SK-N-SH (cell line): ENCODE results near the gene IMPG2. TPM values are rescaled to one million over a fixed set of nuclear protein-coding genes. Genes with fewer than 3 reads are reported as not detected.

Experiments used
- CTCF ChIA-PET: fragments of 300-600, 350-600 bp; formaldehyde crosslinking; extraction: SDS; loops from one replicate; lab custom pipeline; 2021; lab: Yijun Ruan, JAX
- POLR2A ChIA-PET: fragments of 350-600 bp; sonication (Branson Sonifier 250); formaldehyde crosslinking; extraction: SDS; loops from one replicate; lab custom pipeline; 2020; ENCODE audit warnings: antibody characterized with exemption, inconsistent platforms; lab: Yijun Ruan, JAX
- DNase-seq: peaks from one replicate; pipeline ENCODE4 v3.0.0; 2012
- H2AFZ ChIP-seq: fragments of 200-600 bp; sonication (generic); 2 replicates; pipeline ENCODE4 v1.8.1; 2016; ENCODE audit warnings: antibody characterized with exemption, mild to moderate bottlenecking, low read depth
- H3F3A ChIP-seq: fragments of 200-600 bp; sonication (generic); replicated peaks from 2 replicates; pipeline ENCODE3; 2016; ENCODE audit warnings: antibody characterized with exemption, mild to moderate bottlenecking; ENCODE audit not compliant: insufficient read depth
- H3K27ac ChIP-seq, 2 experiments: fragments of 200-500 bp in 1 of 2; fragments of 200-600 bp in 1 of 2; sonication (Bioruptor generic) in 1 of 2; sonication (generic), shearing (Covaris generic) in 1 of 2; 2 replicates each; pipeline versions ENCODE4 v1.5.1 to v1.6.1; 2014 to 2016; ENCODE audit warnings: low read depth in 2 of 2, inconsistent platforms in 1 of 2, low read length in 1 of 2, mild to moderate bottlenecking in 1 of 2, mixed read lengths in 1 of 2
- H3K27me3 ChIP-seq: fragments of 200-600 bp; sonication (generic), shearing (Covaris generic); 2 replicates; pipeline ENCODE4 v1.6.1; 2016; ENCODE audit warnings: mixed run types; ENCODE audit not compliant: insufficient read depth
- H3K36me3 ChIP-seq, 2 experiments: fragments of 200-500 bp in 1 of 2; fragments of 200-600 bp in 1 of 2; sonication (Bioruptor generic) in 1 of 2; sonication (generic) in 1 of 2; replicated peaks in 1 of 2; 2 replicates each; pipeline versions ENCODE3 to v1.5.1; 2014 to 2016; ENCODE audit warnings: low read length in 1 of 2, mild to moderate bottlenecking in 1 of 2; ENCODE audit not compliant: insufficient read depth in 2 of 2, control insufficient read depth in 1 of 2
- H3K4me1 ChIP-seq, 2 experiments: fragments of 200-500 bp in 1 of 2; fragments of 200-600 bp in 1 of 2; sonication (Bioruptor generic) in 1 of 2; sonication (generic), shearing (Covaris generic) in 1 of 2; 2 replicates each; pipeline versions ENCODE4 v1.5.1 to v1.6.1; 2014 to 2016; ENCODE audit warnings: low read depth in 1 of 2, low read length in 1 of 2, mixed run types in 1 of 2; ENCODE audit not compliant: insufficient read depth in 2 of 2, control insufficient read depth in 1 of 2
- H3K4me2 ChIP-seq: fragments of 200-600 bp; sonication (generic), shearing (Covaris generic); 2 replicates; pipeline ENCODE4 v1.6.1; 2017; ENCODE audit warnings: mixed run types
- H3K4me3 ChIP-seq, 2 experiments: fragments of 200-500 bp in 1 of 2; fragments of 200-600 bp in 1 of 2; sonication (Bioruptor generic) in 1 of 2; sonication (generic), shearing (Covaris generic) in 1 of 2; 2 replicates each; pipeline versions ENCODE4 v1.5.1 to v1.8.1; 2014 to 2016; ENCODE audit warnings: low read depth in 2 of 2, inconsistent platforms in 1 of 2, low read length in 1 of 2, mild to moderate bottlenecking in 1 of 2, mixed read lengths in 1 of 2, moderate library complexity in 1 of 2
- H3K79me2 ChIP-seq: fragments of 200-600 bp; sonication (generic); 2 replicates; pipeline ENCODE4 v1.8.1; 2017; ENCODE audit warnings: mild to moderate bottlenecking; ENCODE audit not compliant: insufficient read depth
- H3K9ac ChIP-seq: fragments of 200-600 bp; sonication (generic); 2 replicates; pipeline ENCODE4 v1.6.1; 2017; ENCODE audit warnings: mixed run types
- H3K9me2 ChIP-seq: fragments of 200-600 bp; sonication (generic); 2 replicates; pipeline ENCODE4 v1.6.1; 2017; ENCODE audit warnings: mixed run types
- H3K9me3 ChIP-seq: fragments of 200-600 bp; sonication (generic); 2 replicates; pipeline ENCODE4 v1.6.1; 2017; ENCODE audit warnings: mixed run types, mild to moderate bottlenecking, moderate library complexity
- H4K20me1 ChIP-seq: fragments of 200-600 bp; sonication (generic); 2 replicates; pipeline ENCODE4 v1.6.1; 2017; ENCODE audit warnings: mild to moderate bottlenecking, mixed run types; ENCODE audit not compliant: insufficient read depth
- CHD2 ChIP-seq: fragments of 150-350 bp; IDR thresholded peaks from 2 replicates; pipeline ENCODE4 v1.6.1; 2018; ENCODE audit warnings: low read length; ENCODE audit not compliant: partially characterized antibody
- EP300 ChIP-seq, 2 experiments: IDR thresholded peaks; 2 replicates each; pipeline versions ENCODE4 v1.4.0 to v1.6.1; 2012; ENCODE audit warnings: borderline replicate concordance in 1 of 2, low read depth in 1 of 2, low read length in 1 of 2
- FOXJ3 ChIP-seq: sonication (generic); formaldehyde crosslinking; IDR thresholded peaks from 2 replicates; pipeline ENCODE4 v1.5.1; 2020; ENCODE audit warnings: mild to moderate bottlenecking, missing genetic modification reagents
- FOXM1 ChIP-seq: IDR thresholded peaks from 2 replicates; pipeline ENCODE4 v1.4.0; 2012; ENCODE audit warnings: low read depth, mild to moderate bottlenecking
- GABPA ChIP-seq: IDR thresholded peaks from 2 replicates; pipeline ENCODE4 v1.4.0; 2012; ENCODE audit warnings: low read depth, mild to moderate bottlenecking
- GATA2 ChIP-seq: sonication (generic); formaldehyde crosslinking; IDR thresholded peaks from 2 replicates; pipeline ENCODE4 v1.5.0; 2020; ENCODE audit warnings: mild to moderate bottlenecking, missing genetic modification reagents
- MXI1 ChIP-seq: IDR thresholded peaks from 2 replicates; pipeline ENCODE4 v1.6.1; 2012; ENCODE audit warnings: mild to moderate bottlenecking, low read depth, low read length, improper control_type of control experiment
- NFIC ChIP-seq: IDR thresholded peaks from 2 replicates; pipeline ENCODE4 v1.4.0; 2012; ENCODE audit warnings: borderline replicate concordance
- NRF1 ChIP-seq: IDR thresholded peaks from 2 replicates; pipeline ENCODE4 v1.6.1; 2012; ENCODE audit warnings: low read depth, mild to moderate bottlenecking, low read length
- RAD21 ChIP-seq: IDR thresholded peaks from 2 replicates; pipeline ENCODE4 v1.6.1; 2012; ENCODE audit warnings: mild to moderate bottlenecking, low read length
- RCOR1 ChIP-seq: fragments of 150-350 bp; IDR thresholded peaks from 2 replicates; pipeline ENCODE4 v1.6.1; 2017; ENCODE audit warnings: antibody characterized with exemption, low read length
- RFX5 ChIP-seq: IDR thresholded peaks from 2 replicates; pipeline ENCODE4 v1.6.1; 2012; ENCODE audit warnings: mild to moderate bottlenecking, improper control_type of control experiment, low read length
- RXRA ChIP-seq: IDR thresholded peaks from 2 replicates; pipeline ENCODE4 v1.4.0; 2012; ENCODE audit warnings: low read depth, mild to moderate bottlenecking, borderline replicate concordance
- SIN3A ChIP-seq: IDR thresholded peaks from 2 replicates; pipeline ENCODE4 v1.6.1; 2012; ENCODE audit warnings: low read depth, mild to moderate bottlenecking, low read length, moderate library complexity, borderline replicate concordance
- TAF1 ChIP-seq: IDR thresholded peaks from 2 replicates; pipeline ENCODE4 v1.6.1; 2012; ENCODE audit warnings: low read depth, mild to moderate bottlenecking, low read length, moderate library complexity, borderline replicate concordance
- TEAD4 ChIP-seq: IDR thresholded peaks from 2 replicates; pipeline ENCODE4 v1.4.0; 2012; ENCODE audit warnings: mild to moderate bottlenecking, borderline replicate concordance; ENCODE audit not compliant: insufficient read depth
- YY1 ChIP-seq: IDR thresholded peaks from 2 replicates; pipeline ENCODE4 v1.4.0; 2012; ENCODE audit warnings: low read depth, mild to moderate bottlenecking
- WGBS: methylation state at CpG from one replicate; pipeline ENCODE4 v1.1.6; 2017; ENCODE audit warnings: low lambda C conversion rate; 5-methylcytosine and 5-hydroxymethylcytosine counted together
- polyA plus RNA-seq, 3 experiments: library from polyadenylated mRNA; depleted of rRNA; stranded (reverse); fragments of >200 nt; gene quantifications; 2 replicates each; pipeline ENCODE4 v1.2.3, GENCODE V29; 2012
- TF ChIP-seq, protein P1 (sequence below): IDR thresholded peaks from 2 replicates; pipeline ENCODE4 v1.4.0; 2012; ENCODE audit warnings: low read depth, borderline replicate concordance
- TF ChIP-seq, protein P2 (sequence below): IDR thresholded peaks from 2 replicates; pipeline ENCODE4 v1.4.0; 2012; ENCODE audit warnings: low read depth, borderline replicate concordance
- TF ChIP-seq, protein P3 (sequence below): IDR thresholded peaks from 2 replicates; pipeline ENCODE4 v1.4.0; 2012; ENCODE audit warnings: low read depth
- TF ChIP-seq, protein P4 (sequence below): fragments of 150-350 bp; IDR thresholded peaks from 2 replicates; pipeline ENCODE4 v1.6.1; 2016; ENCODE audit warnings: mild to moderate bottlenecking, low read depth, low read length

Gene IMPG2
- 0.03 and 0.10 TPM in 2 replicates for polyA plus RNA-seq (2012; rRNA removed)
- polyA plus RNA-seq (2012; cell fraction: cytosol; rRNA removed) = 0.03 TPM in 2 replicates
- 0.23 and 0.37 TPM in 2 replicates for polyA plus RNA-seq (2012; cell fraction: nucleus; rRNA removed)

GRCh38 chr3:101320475-101320874 lies at the start of gene IMPG2:
TSS of gene IMPG2 (minus strand) at chr3:101320575. CDS start at chr3:101320372, 203 bp downstream.
- no peak within 1 kb of the TSS for H3K27ac ChIP-seq
- CTCF ChIA-PET = interaction anchor here (1.0 kb wide), 1 partner anchor 10 kb away, joined by 4 read pairs; no protein-coding TSS in a partner anchor
- no peaks in the 10 kb centered on the region; a peak in 2 of 4 replicates for H3K4me1 ChIP-seq
- no peaks in the 10 kb centered on the region for H3F3A ChIP-seq
- H3K4me2 ChIP-seq = no peak within 1 kb of the TSS
- DNase-seq = no peak
- H3K79me2 ChIP-seq = no peaks in the 10 kb centered on the region; the same call in 1 of the 2 replicates
- no peaks in the 10 kb centered on the region for H4K20me1 ChIP-seq
- POLR2A ChIA-PET = no interaction called here
- TF ChIP-seq NFIC = no peak
- no peak for TF ChIP-seq RCOR1
- no peak for TF ChIP-seq GATA2 (CRISPR knock-in tag)
- no peak for TF ChIP-seq CHD2
- TF ChIP-seq, protein P1, sequence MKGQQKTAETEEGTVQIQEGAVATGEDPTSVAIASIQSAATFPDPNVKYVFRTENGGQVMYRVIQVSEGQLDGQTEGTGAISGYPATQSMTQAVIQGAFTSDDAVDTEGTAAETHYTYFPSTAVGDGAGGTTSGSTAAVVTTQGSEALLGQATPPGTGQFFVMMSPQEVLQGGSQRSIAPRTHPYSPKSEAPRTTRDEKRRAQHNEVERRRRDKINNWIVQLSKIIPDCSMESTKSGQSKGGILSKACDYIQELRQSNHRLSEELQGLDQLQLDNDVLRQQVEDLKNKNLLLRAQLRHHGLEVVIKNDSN = no peak
- no peak for TF ChIP-seq EP300 (IDR thresholded peaks at IDR 0.05; ENCODE audit: borderline replicate concordance in 1 of 2, low read depth in 1 of 2, low read length in 1 of 2)
- TF ChIP-seq NRF1 = no peak
- TF ChIP-seq TEAD4 = no peak
- H3K9ac ChIP-seq = no peak within 1 kb of the TSS
- no peaks in the 10 kb centered on the region for H3K27me3 ChIP-seq
- no peak within 1 kb of the TSS for H2AFZ ChIP-seq
- WGBS = 89% methylated on average over 2 of the region's 2 CpGs
- H3K4me3 ChIP-seq = no peak within 1 kb of the TSS
- no peaks in the 10 kb centered on the region for H3K9me3 ChIP-seq
- peaks cover 0 to 10% of the 10 kb centered on the region in 2 experiments for H3K36me3 ChIP-seq
- no peaks in the 10 kb centered on the region; the same call in 1 of the 2 replicates for H3K9me2 ChIP-seq

DNA sequence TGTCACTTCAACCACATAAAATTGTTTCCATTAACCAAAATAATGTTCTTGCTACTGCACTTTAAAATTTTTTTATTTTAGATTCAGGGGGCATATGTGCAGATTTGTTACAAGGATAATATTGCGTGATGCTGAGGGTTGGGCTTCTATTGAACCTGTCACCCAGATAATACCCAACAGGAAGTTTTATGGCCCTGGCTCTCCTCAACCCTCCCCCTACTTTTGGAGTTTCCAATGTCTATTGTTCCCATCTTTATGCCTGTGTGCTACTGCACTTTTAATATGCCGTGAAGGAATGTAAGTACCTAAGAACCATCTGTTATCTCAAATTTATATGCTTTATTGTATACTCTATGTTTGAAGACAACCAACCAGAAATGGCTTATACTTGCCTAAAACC lies 42.0 kb upstream of the IMPG2 start:
- Histone ChIP-seq H3K79me2 (no peaks in the 10 kb centered on the region), H3K36me3 (peaks cover 9 to 36% of the 10 kb centered on the region in 2 experiments), H3K4me3 (no peak overlapping the region), H2AFZ (no peak overlapping the region), H3K9ac (no peak overlapping the region), H3K4me1 (no peaks in the 10 kb centered on the region), H3K9me2 (no peaks in the 10 kb centered on the region), H3K9me3 (no peaks in the 10 kb centered on the region), H3K27ac (no peak overlapping the region), H3F3A (no peaks in the 10 kb centered on the region), H3K4me2 (no peak overlapping the region), H3K27me3 (no peaks in the 10 kb centered on the region), H4K20me1 (no peaks in the 10 kb centered on the region)
- 100% methylated on average over 2 of the region's 2 CpGs for WGBS
- ChIA-PET CTCF (no interaction called here), POLR2A (no interaction called here)
- DNase-seq = no peak
- TF ChIP-seq GABPA (no peak), FOXJ3 (no peak), RFX5 (no peak), TAF1 (no peak), RAD21 (no peak), RCOR1 (no peak), RXRA (no peak), MXI1 (no peak), YY1 (no peak), SIN3A (no peak), GATA2 (CRISPR knock-in tag) (no peak), CHD2 (no peak), FOXM1 (no peak)
- TF ChIP-seq, protein P1 = no peak
- TF ChIP-seq, protein P2, sequence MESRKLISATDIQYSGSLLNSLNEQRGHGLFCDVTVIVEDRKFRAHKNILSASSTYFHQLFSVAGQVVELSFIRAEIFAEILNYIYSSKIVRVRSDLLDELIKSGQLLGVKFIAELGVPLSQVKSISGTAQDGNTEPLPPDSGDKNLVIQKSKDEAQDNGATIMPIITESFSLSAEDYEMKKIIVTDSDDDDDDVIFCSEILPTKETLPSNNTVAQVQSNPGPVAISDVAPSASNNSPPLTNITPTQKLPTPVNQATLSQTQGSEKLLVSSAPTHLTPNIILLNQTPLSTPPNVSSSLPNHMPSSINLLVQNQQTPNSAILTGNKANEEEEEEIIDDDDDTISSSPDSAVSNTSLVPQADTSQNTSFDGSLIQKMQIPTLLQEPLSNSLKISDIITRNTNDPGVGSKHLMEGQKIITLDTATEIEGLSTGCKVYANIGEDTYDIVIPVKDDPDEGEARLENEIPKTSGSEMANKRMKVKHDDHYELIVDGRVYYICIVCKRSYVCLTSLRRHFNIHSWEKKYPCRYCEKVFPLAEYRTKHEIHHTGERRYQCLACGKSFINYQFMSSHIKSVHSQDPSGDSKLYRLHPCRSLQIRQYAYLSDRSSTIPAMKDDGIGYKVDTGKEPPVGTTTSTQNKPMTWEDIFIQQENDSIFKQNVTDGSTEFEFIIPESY = no peak
- TF ChIP-seq, protein P3, sequence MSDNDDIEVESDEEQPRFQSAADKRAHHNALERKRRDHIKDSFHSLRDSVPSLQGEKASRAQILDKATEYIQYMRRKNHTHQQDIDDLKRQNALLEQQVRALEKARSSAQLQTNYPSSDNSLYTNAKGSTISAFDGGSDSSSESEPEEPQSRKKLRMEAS = no peak
- TF ChIP-seq, protein P4, sequence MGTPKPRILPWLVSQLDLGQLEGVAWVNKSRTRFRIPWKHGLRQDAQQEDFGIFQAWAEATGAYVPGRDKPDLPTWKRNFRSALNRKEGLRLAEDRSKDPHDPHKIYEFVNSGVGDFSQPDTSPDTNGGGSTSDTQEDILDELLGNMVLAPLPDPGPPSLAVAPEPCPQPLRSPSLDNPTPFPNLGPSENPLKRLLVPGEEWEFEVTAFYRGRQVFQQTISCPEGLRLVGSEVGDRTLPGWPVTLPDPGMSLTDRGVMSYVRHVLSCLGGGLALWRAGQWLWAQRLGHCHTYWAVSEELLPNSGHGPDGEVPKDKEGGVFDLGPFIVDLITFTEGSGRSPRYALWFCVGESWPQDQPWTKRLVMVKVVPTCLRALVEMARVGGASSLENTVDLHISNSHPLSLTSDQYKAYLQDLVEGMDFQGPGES = no peak
